OCI-LY3 (cell line): ENCODE data around the gene TRIM33.

Experiments used
- CTCF ChIP-seq: fragments of 200-600, 300-600 bp; sonication (generic); IDR thresholded peaks from 2 replicates; pipeline ENCODE4 v1.5.1; 2014; ENCODE audit warnings: antibody characterized with exemption, low read length, low read depth
- EZH2phosphoT487 ChIP-seq: fragments of 200-600 bp; shearing (Covaris generic); IDR thresholded peaks from 2 replicates; pipeline ENCODE4 v1.6.1; 2018; ENCODE audit warnings: antibody characterized with exemption, mixed run types, low read depth

GRCh38 chr1:114377356-114377755 is 133.6 kb downstream of the TRIM33 start:
- TF ChIP-seq CTCF: no peak
- TF ChIP-seq EZH2phosphoT487: no peak
